Measurements from ENCODE around the gene PDE2A. TPM values are rescaled to one million over a fixed set of nuclear protein-coding genes. Genes with fewer than 3 reads are reported as not detected.

Gene PDE2A
- total and polyA plus RNA-seq, 10 of the 15 experiments (the other 5 are each of a cell fraction or from before 2014, with no cell fraction given) = 0.06 to 0.15 (median 0.11) TPM; not detected in 6

GRCh38 chr11:72646024-72646423, 28.2 kb downstream of the PDE2A start:
- Histone ChIP-seq H4K20me1 (ENCODE audit: control insufficient read depth, insufficient read depth) (no peaks in the 10 kb centered on the region), H3K27ac (ENCODE audit: control insufficient read depth, insufficient read depth) (no peak overlapping the region), H3K9me3 (replicated peaks; ENCODE audit: control insufficient read depth, insufficient read depth, low read length) (no peaks in the 10 kb centered on the region), H3K4me2 (ENCODE audit: control insufficient read depth, insufficient read depth) (no peak overlapping the region), H3K79me2 (ENCODE audit: control insufficient read depth, insufficient read depth, low read length) (no peaks in the 10 kb centered on the region), H3K4me1 (ENCODE audit: control insufficient read depth, insufficient read depth, low read length) (no peaks in the 10 kb centered on the region), H3K27me3 (replicated peaks in 1 of 2; ENCODE audit: control insufficient read depth in 2 of 2, insufficient read depth in 2 of 2, low read length in 1 of 2) (peaks cover 4 to 9% of the 10 kb centered on the region in 2 experiments; a peak in 3 of 4 replicates), H3K9ac (ENCODE audit: control insufficient read depth, insufficient read depth, low read length) (no peak overlapping the region), H3K36me3 (ENCODE audit: control insufficient read depth in 2 of 2, insufficient read depth in 2 of 2, low read length in 1 of 2) (no peaks in the 10 kb centered on the region), H3K4me3 (no peak overlapping the region), H2AFZ (ENCODE audit: control insufficient read depth, low read depth, low read length) (no peak overlapping the region)
- no TSS peak for BruUV-seq (replicated peaks)
- no peak for FAIRE-seq
- ChIA-PET SMC1A (ENCODE audit: uncharacterized antibody, unreplicated experiment) (interaction anchor here (0.6 to 2.0 kb wide), 3 partner anchors 15 to 60 kb away, joined by 3 to 7 read pairs (median 3); no protein-coding TSS in a partner anchor), RAD21 (ENCODE audit: unreplicated experiment) (interaction anchor here (1.4 to 2.0 kb wide), 2 partner anchors 38 to 52 kb away, joined by 3 to 5 read pairs; no protein-coding TSS in a partner anchor), POLR2A (no interaction called here), CTCF (interaction anchor here (0.7 to 1.3 kb wide), 4 partner anchors 37 to 73 kb away, joined by 3 to 4 read pairs (median 4); no protein-coding TSS in a partner anchor)
- no peak for ATAC-seq
- WGBS (ENCODE audit: insufficient coverage, insufficient replicate concordance, low lambda C conversion rate, missing lambda C conversion rate) = 24% methylated on average over 3 of the region's 3 CpGs
- intact Hi-C loops (cut with micrococcal nuclease; ENCODE audit: unreplicated experiment) = no loop called here
- in situ Hi-C loops (cut with MboI) = loop anchor here (5.0 kb wide), 1 partner anchor 64 kb away; no protein-coding TSS in a partner anchor
- no peak for DNase-seq (ENCODE audit: low read depth, low spot score)
- TF ChIP-seq HDGF (IDR thresholded peaks at IDR 0.05) (no peak), YY1 (IDR thresholded peaks at IDR 0.05; ENCODE audit: low read depth, low read length) (no peak), ATF2 (IDR thresholded peaks at IDR 0.05; ENCODE audit: low read length) (no peak), SMAD5 (IDR thresholded peaks at IDR 0.05; ENCODE audit: low read depth) (no peak), GATAD2B (conservative IDR thresholded peaks at IDR 0.05; ENCODE audit: low read depth) (no peak), CUX1 (IDR thresholded peaks at IDR 0.05; ENCODE audit: insufficient replicate concordance, low read depth, low read length) (no peak), USF1 (IDR thresholded peaks at IDR 0.05; ENCODE audit: borderline replicate concordance, extremely low read length, insufficient read depth, low read depth, low read length) (no peak), SMARCA5 (IDR thresholded peaks at IDR 0.05) (no peak), ZNF217 (IDR thresholded peaks at IDR 0.05) (no peak), BACH1 (IDR thresholded peaks at IDR 0.05; ENCODE audit: borderline replicate concordance) (no peak), ZNF687 (IDR thresholded peaks at IDR 0.05) (no peak)
